ENCODE data around the gene PCDHB3.
"Not testable (repeated sequence)": the region's sequence is repeated elsewhere in the genome, so short reads cannot be mapped to it uniquely, and the experiment has no call there.

The PCDHB3 gene

DNA sequence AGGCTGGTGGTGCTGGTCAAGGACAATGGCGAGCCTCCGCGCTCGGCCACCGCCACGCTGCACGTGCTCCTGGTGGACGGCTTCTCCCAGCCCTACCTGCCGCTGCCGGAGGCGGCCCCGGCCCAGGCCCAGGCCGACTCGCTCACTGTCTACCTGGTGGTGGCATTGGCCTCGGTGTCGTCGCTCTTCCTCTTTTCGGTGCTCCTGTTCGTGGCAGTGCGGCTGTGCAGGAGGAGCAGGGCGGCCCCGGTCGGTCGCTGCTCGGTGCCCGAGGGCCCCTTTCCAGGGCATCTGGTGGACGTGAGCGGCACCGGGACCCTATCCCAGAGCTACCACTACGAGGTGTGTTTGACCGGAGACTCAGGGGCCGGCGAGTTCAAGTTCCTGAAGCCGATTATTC, 37.1 kb downstream of the PCDHB3 start:
- DNase-seq = not testable (repeated sequence)

DNA sequence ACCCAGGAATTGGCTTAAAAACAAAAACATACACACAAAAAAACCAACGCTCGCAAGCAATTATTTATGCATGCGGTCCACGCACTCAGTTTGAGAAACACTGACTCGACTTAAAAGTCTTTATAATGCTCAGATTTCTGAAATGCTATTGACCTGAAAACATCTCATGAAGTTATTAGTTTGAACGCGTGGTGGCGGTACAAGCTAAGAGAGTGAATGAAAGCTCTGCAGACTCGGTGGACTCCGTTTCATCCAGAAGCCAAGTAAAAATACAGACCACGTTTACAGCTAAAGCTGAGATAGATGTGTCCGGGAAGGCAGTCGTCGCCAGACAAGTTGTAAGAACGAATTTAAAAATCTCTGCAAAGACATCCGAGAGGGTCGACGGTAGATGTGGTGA, 49.5 kb downstream of the PCDHB3 start, which contains the start of gene PCDHB6:
PCDHB6 (plus strand) TSS at position 246 of the 400 bp plus-strand sequence. CDS start 201 bp downstream, outside the sequence.
- DNase-seq = no peak

DNA sequence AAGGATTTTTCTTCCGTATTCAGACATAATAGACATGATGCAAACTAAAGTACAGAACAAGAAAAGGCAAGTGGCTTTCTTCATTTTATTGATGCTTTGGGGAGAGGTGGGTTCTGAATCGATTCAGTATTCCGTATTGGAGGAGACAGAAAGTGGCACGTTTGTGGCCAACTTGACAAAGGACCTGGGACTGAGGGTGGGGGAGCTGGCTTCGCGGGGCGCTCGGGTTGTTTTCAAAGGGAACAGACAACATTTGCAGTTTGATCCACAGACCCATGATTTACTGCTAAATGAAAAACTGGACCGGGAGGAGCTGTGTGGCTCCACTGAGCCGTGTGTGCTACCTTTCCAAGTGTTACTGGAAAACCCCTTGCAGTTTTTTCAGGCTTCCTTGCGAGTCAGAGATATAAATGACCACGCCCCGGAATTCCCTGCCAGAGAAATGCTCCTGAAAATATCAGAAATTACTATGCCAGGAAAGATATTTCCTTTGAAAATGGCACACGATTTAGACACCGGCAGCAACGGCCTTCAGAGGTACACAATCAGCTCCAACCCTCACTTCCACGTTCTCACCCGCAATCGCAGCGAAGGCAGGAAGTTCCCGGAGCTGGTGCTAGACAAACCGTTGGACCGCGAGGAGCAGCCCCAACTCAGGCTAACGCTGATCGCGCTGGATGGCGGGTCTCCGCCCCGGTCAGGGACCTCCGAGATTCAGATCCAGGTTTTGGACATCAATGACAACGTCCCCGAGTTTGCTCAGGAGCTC, 50.1 kb downstream of the PCDHB3 start:
- no peak for DNase-seq

DNA sequence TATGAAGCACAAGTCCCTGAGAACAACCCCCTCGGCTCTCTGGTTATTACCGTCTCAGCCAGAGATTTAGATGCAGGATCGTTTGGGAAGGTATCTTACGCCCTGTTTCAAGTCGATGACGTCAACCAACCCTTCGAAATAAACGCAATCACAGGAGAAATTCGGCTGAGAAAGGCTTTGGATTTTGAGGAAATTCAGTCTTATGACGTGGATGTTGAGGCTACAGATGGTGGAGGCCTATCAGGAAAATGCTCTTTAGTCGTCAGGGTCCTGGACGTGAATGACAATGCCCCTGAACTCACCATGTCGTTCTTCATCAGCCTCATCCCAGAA, 50.7 kb downstream of the PCDHB3 start:
- DNase-seq = no peak

DNA sequence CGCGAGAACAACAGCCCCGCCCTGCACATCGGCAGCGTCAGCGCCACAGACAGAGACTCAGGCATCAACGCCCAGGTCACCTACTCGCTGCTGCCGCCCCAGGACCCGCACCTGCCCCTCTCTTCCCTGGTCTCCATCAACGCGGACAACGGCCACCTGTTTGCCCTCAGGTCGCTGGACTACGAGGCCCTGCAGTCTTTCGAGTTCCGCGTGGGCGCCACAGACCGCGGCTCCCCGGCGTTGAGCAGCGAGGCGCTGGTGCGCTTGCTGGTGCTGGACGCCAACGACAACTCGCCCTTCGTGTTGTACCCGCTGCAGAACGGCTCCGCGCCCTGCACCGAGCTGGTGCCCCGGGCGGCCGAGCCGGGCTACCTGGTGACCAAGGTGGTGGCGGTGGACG, 51.4 kb downstream of the PCDHB3 start:
- DNase-seq = not testable (repeated sequence)

DNA sequence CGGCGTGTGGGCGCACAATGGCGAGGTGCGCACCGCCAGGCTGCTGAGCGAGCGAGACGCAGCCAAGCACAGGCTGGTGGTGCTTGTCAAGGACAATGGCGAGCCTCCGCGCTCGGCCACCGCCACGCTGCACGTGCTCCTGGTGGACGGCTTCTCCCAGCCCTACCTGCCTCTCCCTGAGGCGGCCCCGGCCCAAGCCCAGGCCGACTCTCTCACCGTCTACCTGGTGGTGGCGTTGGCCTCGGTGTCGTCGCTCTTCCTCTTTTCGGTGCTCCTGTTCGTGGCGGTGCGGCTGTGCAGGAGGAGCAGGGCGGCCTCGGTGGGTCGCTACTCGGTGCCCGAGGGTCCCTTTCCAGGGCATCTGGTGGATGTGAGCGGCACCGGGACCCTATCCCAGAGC, 51.8 kb downstream of the PCDHB3 start:
- not testable (repeated sequence) for DNase-seq

All from activated CD4-positive, alpha-beta T cell treated with anti-CD3 and anti-CD28 coated beads for 4 hours (primary cell).